Activated T-helper 2 cell treated with anti-CD3 and anti-CD28 coated beads, Interferon-gamma antibody, Interleukin-2, Interleukin-4, amounts not matched to agents 10 μg/mL and 5 μg/mL and 100 μg/mL, durations not matched to agents 14 hours and 24 hours and 36 hours (primary cell): ENCODE measurements around the gene PLXND1. TPM values are rescaled to one million over a fixed set of nuclear protein-coding genes. Genes with fewer than 3 reads are reported as not detected.
A peak's percentile ranks its signal among the peaks of the same experiment; 100 is the strongest.

Experiments
- DNase-seq: peaks from one replicate; pipeline ENCODE4 v3.0.0; 2021; ENCODE audit warnings: low spot score
- H3K27ac Mint-ChIP-seq: one replicate; pipeline ENCODE4 v1.8.0; 2021; ENCODE audit warnings: mixed read lengths
- H3K27me3 Mint-ChIP-seq: one replicate; pipeline ENCODE4 v1.8.0; 2021; ENCODE audit warnings: low read depth, mixed read lengths
- H3K36me3 Mint-ChIP-seq: one replicate; pipeline ENCODE4 v1.8.0; 2021; ENCODE audit warnings: low read depth, mixed read lengths
- H3K4me1 Mint-ChIP-seq: one replicate; pipeline ENCODE4 v1.8.0; 2021; ENCODE audit warnings: low read depth, mixed read lengths
- H3K4me3 Mint-ChIP-seq: one replicate; pipeline ENCODE4 v1.8.0; 2021; ENCODE audit warnings: low read depth, mild to moderate bottlenecking, moderate library complexity, mixed read lengths
- H3K9me3 Mint-ChIP-seq: one replicate; pipeline ENCODE4 v1.8.0; 2021; ENCODE audit warnings: mixed read lengths
- intact Hi-C: fragments of 100-400 bp; cut with micrococcal nuclease; formaldehyde crosslinking; loops from one replicate; pipeline ENCODE4 v1.15.1; 2023
- total RNA-seq: library from RNA; stranded (reverse); gene quantifications from 2 replicates; pipeline ENCODE4 v1.2.3, GENCODE V29; 2022

Gene PLXND1
- total RNA-seq, 1 donor from 2014 or later, result 1.3 TPM

- no peaks in the 10 kb centered on the region for H3K36me3 Mint-ChIP-seq
- H3K9me3 Mint-ChIP-seq, result no peaks in the 10 kb centered on the region
- intact Hi-C loops, result no loop called here
- DNase-seq, result no peak
- no peaks in the 10 kb centered on the region for H3K4me1 Mint-ChIP-seq
- H3K27me3 Mint-ChIP-seq, result peaks cover 16% of the 10 kb centered on the region
- H3K4me3 Mint-ChIP-seq, result no peak overlapping the region
- H3K27ac Mint-ChIP-seq, result no peak overlapping the region
These were observed 29.6 kb upstream of the PLXND1 start for GRCh38 chr3:129636082-129636481.

DNA sequence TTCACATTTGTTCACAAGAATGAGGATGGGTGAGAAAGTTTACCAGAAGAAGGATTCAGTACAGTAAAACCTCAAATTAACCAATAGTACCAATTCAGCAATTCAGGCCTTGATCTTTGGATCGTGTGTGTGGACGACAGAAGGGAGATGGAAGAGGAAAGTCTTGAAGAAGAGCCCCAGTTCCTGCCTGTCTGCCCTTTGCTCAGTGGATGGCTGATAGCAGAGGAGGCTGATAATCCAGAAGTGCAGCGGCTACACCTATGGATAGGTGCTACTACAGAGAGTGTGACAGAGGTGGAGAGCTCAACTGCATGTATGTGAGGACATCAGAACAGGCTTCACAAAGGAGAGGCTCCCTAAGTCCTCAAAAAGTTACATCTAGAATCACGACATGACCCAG lies 29.2 kb upstream of the PLXND1 start:
- peaks cover 16% of the 10 kb centered on the region for H3K27me3 Mint-ChIP-seq
- DNase-seq, result no peak
- no peaks in the 10 kb centered on the region for H3K9me3 Mint-ChIP-seq
- intact Hi-C loops, result no loop called here
- H3K36me3 Mint-ChIP-seq, result no peaks in the 10 kb centered on the region
- H3K27ac Mint-ChIP-seq, result no peak overlapping the region
- H3K4me3 Mint-ChIP-seq, result no peak overlapping the region
- H3K4me1 Mint-ChIP-seq, result no peaks in the 10 kb centered on the region

DNA sequence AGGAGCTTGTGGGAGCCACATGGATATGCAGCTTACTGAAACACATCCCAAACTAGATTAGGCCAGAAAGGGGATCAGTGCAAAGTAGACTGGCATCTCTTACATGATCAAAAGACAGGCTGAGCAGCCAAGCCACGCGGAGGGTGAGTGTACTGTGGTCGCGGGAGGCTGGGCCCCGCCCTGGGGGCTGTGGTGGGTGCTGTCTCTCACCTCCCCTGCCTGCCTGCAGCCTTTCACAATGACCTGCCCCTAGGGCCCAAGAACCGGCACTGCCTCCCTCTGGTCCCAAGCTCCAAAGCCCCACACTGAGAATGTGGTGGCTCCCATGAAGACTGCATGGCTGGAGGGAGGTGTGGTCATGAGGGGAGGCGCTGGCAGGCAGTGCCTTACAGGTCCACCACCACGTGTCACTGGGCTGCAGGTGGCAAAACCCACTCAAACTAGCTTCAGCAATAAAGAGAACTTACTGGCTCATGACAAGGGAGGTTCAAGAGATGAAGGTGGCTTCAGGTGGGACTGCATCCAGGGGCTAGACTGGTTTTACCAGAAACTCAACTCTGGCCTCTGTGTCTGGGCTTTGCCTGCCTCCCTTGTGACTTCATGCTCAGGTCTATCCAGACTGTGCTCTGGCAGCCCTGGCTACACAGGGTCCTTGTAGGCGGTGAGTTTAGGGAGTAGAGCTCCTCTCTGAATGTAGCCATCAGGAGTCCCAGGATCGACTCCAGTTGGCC lies 27.4 kb upstream of the PLXND1 start:
- Mint-ChIP-seq H3K4me3 (no peak overlapping the region), H3K27me3 (peaks cover 18% of the 10 kb centered on the region), H3K27ac (no peak overlapping the region), H3K4me1 (no peaks in the 10 kb centered on the region), H3K9me3 (no peaks in the 10 kb centered on the region), H3K36me3 (no peaks in the 10 kb centered on the region)
- no peak for DNase-seq
- intact Hi-C loops, result no loop called here

GRCh38 chr3:129632977-129633376 lies 26.5 kb upstream of the PLXND1 start:
- Mint-ChIP-seq H3K4me3 (no peak overlapping the region), H3K9me3 (no peaks in the 10 kb centered on the region), H3K27ac (no peak overlapping the region), H3K36me3 (no peaks in the 10 kb centered on the region), H3K4me1 (peaks cover 3% of the 10 kb centered on the region), H3K27me3 (peaks cover 21% of the 10 kb centered on the region)
- intact Hi-C loops, result no loop called here
- DNase-seq, result no peak

- Mint-ChIP-seq H3K9me3 (no peaks in the 10 kb centered on the region), H3K4me1 (peaks cover 7% of the 10 kb centered on the region), H3K4me3 (no peak overlapping the region), H3K36me3 (no peaks in the 10 kb centered on the region), H3K27me3 (peaks cover 19% of the 10 kb centered on the region), H3K27ac (no peak overlapping the region)
- DNase-seq, result no peak
- intact Hi-C loops, result no loop called here
These were observed 26.1 kb upstream of the PLXND1 start for GRCh38 chr3:129632556-129632955.

- peaks cover 12% of the 10 kb centered on the region for H3K4me1 Mint-ChIP-seq
- H3K36me3 Mint-ChIP-seq, result no peaks in the 10 kb centered on the region
- no peak overlapping the region for H3K4me3 Mint-ChIP-seq
- no peak for DNase-seq
- no peak overlapping the region for H3K27ac Mint-ChIP-seq
- intact Hi-C loops, result no loop called here
- no peaks in the 10 kb centered on the region for H3K9me3 Mint-ChIP-seq
- peaks cover 15% of the 10 kb centered on the region for H3K27me3 Mint-ChIP-seq
These were observed 25.6 kb upstream of the PLXND1 start for GRCh38 chr3:129632056-129632455.

DNA sequence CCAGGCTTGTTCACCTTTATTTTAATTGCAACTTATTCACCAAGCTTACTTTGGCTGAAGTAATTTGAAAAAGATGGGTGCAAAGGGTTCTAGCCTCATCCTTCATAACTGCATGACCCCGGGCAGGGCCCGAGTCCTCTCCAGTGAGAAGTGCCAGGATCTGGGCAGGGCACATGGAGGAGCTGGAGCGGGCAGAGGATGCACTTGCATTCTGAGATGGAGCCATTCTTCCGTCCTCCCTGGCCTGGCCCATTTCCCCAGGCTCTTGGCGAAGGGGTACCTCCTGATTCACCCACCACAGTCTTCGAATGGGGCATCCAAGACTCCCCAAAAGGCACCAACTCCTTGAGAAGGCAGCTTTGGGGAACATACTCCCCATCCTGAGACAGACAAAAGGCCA lies 22.5 kb upstream of the PLXND1 start:
- Mint-ChIP-seq H3K27ac (no peak overlapping the region), H3K27me3 (peaks cover 5% of the 10 kb centered on the region), H3K4me3 (peak overlapping the region; percentile 2), H3K4me1 (peaks cover 18% of the 10 kb centered on the region), H3K36me3 (no peaks in the 10 kb centered on the region), H3K9me3 (no peaks in the 10 kb centered on the region)
- intact Hi-C loops, result loop anchor here (5.0 kb wide), 4 partner anchors 263 to 483 kb away; partner anchors contain the start of gene TMCC1
- no peak for DNase-seq

GRCh38 chr3:129628169-129628522 lies 21.7 kb upstream of the PLXND1 start:
- no peaks in the 10 kb centered on the region for H3K36me3 Mint-ChIP-seq
- H3K4me3 Mint-ChIP-seq, result peak overlapping the region; percentile 86
- intact Hi-C loops, result loop anchor here (5.0 kb wide), 4 partner anchors 264 to 484 kb away; partner anchors contain the start of gene TMCC1
- H3K27ac Mint-ChIP-seq, result peak overlapping the region; percentile 79
- peaks cover 18% of the 10 kb centered on the region for H3K4me1 Mint-ChIP-seq
- DNase-seq, result no peak
- no peaks in the 10 kb centered on the region for H3K9me3 Mint-ChIP-seq
- peaks cover 5% of the 10 kb centered on the region for H3K27me3 Mint-ChIP-seq

- H3K27me3 Mint-ChIP-seq, result peaks cover 5% of the 10 kb centered on the region
- DNase-seq, result peak; percentile 44
- H3K9me3 Mint-ChIP-seq, result no peaks in the 10 kb centered on the region
- H3K36me3 Mint-ChIP-seq, result no peaks in the 10 kb centered on the region
- H3K27ac Mint-ChIP-seq, result peak overlapping the region; percentile 79
- H3K4me1 Mint-ChIP-seq, result peaks cover 18% of the 10 kb centered on the region
- peak overlapping the region; percentile 86 for H3K4me3 Mint-ChIP-seq
- intact Hi-C loops, result loop anchor here (1.0 to 5.0 kb wide), 7 partner anchors 17 to 485 kb away; partner anchors contain the start of gene TMCC1
These were observed 21.1 kb upstream of the PLXND1 start for GRCh38 chr3:129627350-129628168.

DNA sequence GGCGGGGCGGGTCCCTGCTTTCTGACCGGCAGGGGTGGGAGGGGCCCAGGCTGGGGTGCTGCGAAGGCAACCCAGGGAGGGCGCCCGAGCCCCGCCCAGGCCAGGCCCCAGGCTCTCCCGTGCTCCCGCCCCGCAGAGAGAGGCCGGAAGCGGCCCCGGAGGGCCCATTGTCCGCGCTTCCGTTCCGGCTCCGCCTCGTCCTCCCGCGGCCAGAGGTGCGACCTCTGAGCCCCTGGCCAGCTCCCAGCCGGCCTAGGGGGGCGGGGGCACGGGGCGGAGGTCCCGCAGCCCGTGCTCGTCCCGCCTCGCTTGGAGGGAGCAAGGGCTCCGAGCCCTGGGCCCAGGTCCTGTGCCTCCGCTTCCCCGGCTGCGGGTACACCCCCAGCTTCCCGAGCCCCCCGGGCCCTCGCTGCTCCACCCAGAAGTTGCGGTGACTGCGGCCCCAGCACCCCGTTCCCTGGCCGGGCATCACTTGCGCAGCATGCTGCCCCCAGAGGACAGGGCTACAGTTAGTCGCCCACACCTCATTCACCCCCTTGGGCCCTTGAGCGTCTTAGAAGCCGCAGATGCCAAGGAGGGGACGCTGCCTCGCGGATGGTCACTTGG lies 20.4 kb upstream of the PLXND1 start:
- intact Hi-C loops, result loop anchor here (1.0 to 5.0 kb wide), 7 partner anchors 16 to 485 kb away; partner anchors contain the start of gene TMCC1
- peak overlapping the region; percentile 86 for H3K4me3 Mint-ChIP-seq
- DNase-seq, result peak; percentile 69
- no peaks in the 10 kb centered on the region for H3K9me3 Mint-ChIP-seq
- peak overlapping the region; percentile 79 for H3K27ac Mint-ChIP-seq
- H3K4me1 Mint-ChIP-seq, result peaks cover 18% of the 10 kb centered on the region
- H3K36me3 Mint-ChIP-seq, result no peaks in the 10 kb centered on the region
- H3K27me3 Mint-ChIP-seq, result peaks cover 5% of the 10 kb centered on the region

DNA sequence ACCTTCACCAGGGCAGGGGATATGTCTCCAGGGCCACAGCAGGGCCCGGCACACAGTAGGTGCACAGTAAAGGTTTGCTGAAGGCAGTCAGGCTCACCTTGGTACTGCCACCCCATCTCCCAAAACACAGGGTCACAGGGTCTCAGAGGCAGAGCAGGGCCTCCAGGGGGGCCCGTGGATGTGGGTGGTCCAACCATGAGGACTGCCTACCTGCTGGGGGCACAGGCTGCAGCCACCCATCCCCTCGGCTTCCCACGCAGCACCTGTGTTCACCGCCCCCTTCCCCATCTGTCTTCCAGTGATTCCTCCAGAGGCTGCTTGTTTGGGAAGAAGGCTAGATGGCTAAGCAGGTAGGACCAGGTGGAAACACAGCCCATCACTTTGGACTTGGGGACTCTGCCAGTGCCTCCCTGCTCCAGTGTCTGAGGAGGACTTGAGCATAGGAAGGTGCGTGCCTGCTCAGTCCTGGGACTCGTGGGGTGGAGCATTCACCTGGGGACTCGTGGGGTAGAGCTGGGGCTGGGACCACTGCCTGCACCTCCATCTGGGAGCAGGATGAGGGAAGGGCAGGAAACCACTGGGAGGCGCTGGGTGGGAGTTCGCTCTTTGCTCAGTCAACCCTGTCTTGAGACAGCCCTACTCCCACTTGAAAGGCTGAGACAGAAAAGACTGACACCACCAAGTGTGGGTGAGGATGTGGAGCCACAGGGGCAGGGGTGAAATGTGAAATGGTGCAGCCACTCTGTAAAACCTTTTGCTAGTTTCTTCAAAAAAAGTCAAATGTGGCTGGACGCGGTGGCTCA lies 18.8 kb upstream of the PLXND1 start:
- peaks cover 18% of the 10 kb centered on the region for H3K4me1 Mint-ChIP-seq

More for the DNA sequence above, 18.8 kb upstream of the PLXND1 start:
- intact Hi-C loops, result loop anchor here (5.0 kb wide), 4 partner anchors 267 to 487 kb away; partner anchors contain the start of gene TMCC1
- no peak for DNase-seq
- H3K36me3 Mint-ChIP-seq, result no peaks in the 10 kb centered on the region
- H3K4me3 Mint-ChIP-seq, result peak overlapping the region; percentile 56
- H3K9me3 Mint-ChIP-seq, result no peaks in the 10 kb centered on the region
- no peak overlapping the region for H3K27ac Mint-ChIP-seq
- H3K27me3 Mint-ChIP-seq, result peaks cover 5% of the 10 kb centered on the region
